ENCODE measurements around the gene MTIF2.
"Not testable (repeated sequence)": the region's sequence is repeated elsewhere in the genome, so short reads cannot be mapped to it uniquely, and the experiment has no call there.

MTIF2 gene

GRCh38 chr2:55239656-55240222 is 29.3 kb downstream of the MTIF2 start:
- DNase-seq, result peak; percentile 59

GRCh38 chr2:55236992-55237543 is 32.0 kb downstream of the MTIF2 start:
- no peak for DNase-seq

- DNase-seq, result no peak
These were observed 33.1 kb downstream of the MTIF2 start for GRCh38 chr2:55235724-55236538.

- no peak for DNase-seq
These were observed 35.4 kb downstream of the MTIF2 start for GRCh38 chr2:55233658-55233940.

- no peak for DNase-seq
These were observed 36.0 kb downstream of the MTIF2 start for GRCh38 chr2:55232863-55233657.

GRCh38 chr2:55232084-55232862 is 36.8 kb downstream of the MTIF2 start, which contains the start of the genes CLHC1 and RPS27A:
TSS of gene CLHC1 (minus strand) at chr2:55232293. CDS start at chr2:55222411, 9,882 bp downstream.
TSS of gene RPS27A (plus strand) at chr2:55232688. CDS start at chr2:55232825, 137 bp downstream.
- DNase-seq, result peak; percentile 97

GRCh38 chr2:55231546-55232083 is 37.4 kb downstream of the MTIF2 start:
- DNase-seq, result no peak

GRCh38 chr2:55230551-55230950 is 38.5 kb downstream of the MTIF2 start:
- no peak for DNase-seq

- no peak for DNase-seq
These were observed 39.8 kb downstream of the MTIF2 start for GRCh38 chr2:55229221-55229620.

GRCh38 chr2:55228226-55228563 is 40.8 kb downstream of the MTIF2 start:
- DNase-seq, result no peak

- DNase-seq, result not testable (repeated sequence)
These were observed 41.4 kb downstream of the MTIF2 start for GRCh38 chr2:55227437-55228225.

- DNase-seq, result no peak
These were observed 43.5 kb downstream of the MTIF2 start for GRCh38 chr2:55225481-55226020.

- DNase-seq, result no peak
These were observed 44.2 kb downstream of the MTIF2 start for GRCh38 chr2:55224761-55225261.

GRCh38 chr2:55223958-55224760 is 44.9 kb downstream of the MTIF2 start:
- DNase-seq, result no peak

- DNase-seq, result no peak
These were observed 55.2 kb downstream of the MTIF2 start for GRCh38 chr2:55213822-55214221.

GRCh38 chr2:55204950-55205349 is 64.1 kb downstream of the MTIF2 start:
- no peak for DNase-seq

- DNase-seq, result no peak
These were observed 64.5 kb downstream of the MTIF2 start for GRCh38 chr2:55204536-55204935.

GRCh38 chr2:55200416-55200815 is 68.6 kb downstream of the MTIF2 start:
- no peak for DNase-seq

GRCh38 chr2:55196526-55196925 is 72.5 kb downstream of the MTIF2 start:
- no peak for DNase-seq

- not testable (repeated sequence) for DNase-seq
These were observed 77.1 kb downstream of the MTIF2 start for GRCh38 chr2:55191888-55192287.

All from NCI-H1417 treated with DMSO at 0.1 percent for 48 hours (cell line).